K562 (cell line): ENCODE data around the gene TBC1D1. TPM values are rescaled to one million over a fixed set of nuclear protein-coding genes. Genes with fewer than 3 reads are reported as not detected.

Experiments used
- ARNT ChIP-seq, 2 experiments: fragments of 450-650 bp; IDR thresholded peaks; 2 replicates each; pipeline ENCODE4 v1.6.1; 2016; ENCODE audit warnings: mild to moderate bottlenecking in 1 of 2
- CAMTA2 ChIP-seq: fragments of 250-450 bp; sonication (Bioruptor Pico); conservative IDR thresholded peaks from 2 replicates; pipeline ENCODE4 v1.5.1; 2022
- FUS ChIP-seq: fragments of 200-400 bp; formaldehyde crosslinking; optimal IDR thresholded peaks from 2 replicates; pipeline ENCODE3; 2017; ENCODE audit warnings: low read depth, low read length
- JUN ChIP-seq, 2 experiments: sonication (generic) in 1 of 2; formaldehyde crosslinking in 1 of 2; IDR thresholded peaks; 2 replicates each; pipeline versions ENCODE4 v1.6.1 to v1.8.0; 2012 to 2022; ENCODE audit warnings: borderline replicate concordance in 2 of 2, mild to moderate bottlenecking in 2 of 2, improper control_type of control experiment in 1 of 2, low read depth in 1 of 2, low read length in 1 of 2, missing genetic modification reagents in 1 of 2
- KLF13 ChIP-seq: fragments of 450-650 bp; IDR thresholded peaks from 2 replicates; pipeline ENCODE4 v1.6.1; 2016; ENCODE audit warnings: missing genetic modification characterization, low read depth, mild to moderate bottlenecking, missing compliant biosample characterization, moderate library complexity, borderline replicate concordance
- NR2F6 ChIP-seq: fragments of 450-650 bp; formaldehyde crosslinking; IDR thresholded peaks from 2 replicates; pipeline ENCODE4 v1.4.0; 2020; ENCODE audit warnings: mild to moderate bottlenecking
- PHF8 ChIP-seq: fragments of 200-600 bp; sonication (generic); IDR thresholded peaks from 2 replicates; pipeline ENCODE4 v1.6.1; 2012; ENCODE audit warnings: mixed run types, mild to moderate bottlenecking, inconsistent platforms, low read length, moderate library complexity, borderline replicate concordance
- SPI1 ChIP-seq: IDR thresholded peaks from 2 replicates; pipeline ENCODE4 v1.6.1; 2011; ENCODE audit warnings: low read depth, low read length, control low read depth, borderline replicate concordance
- ZNF253 ChIP-seq: fragments of 250-450 bp; sonication (Bioruptor Pico); conservative IDR thresholded peaks from 2 replicates; pipeline ENCODE4 v1.6.1; 2021; ENCODE audit warnings: mild to moderate bottlenecking
- ZNF3 ChIP-seq: fragments of 250-450 bp; sonication (Bioruptor Pico); IDR thresholded peaks from 2 replicates; pipeline ENCODE4 v1.5.0; 2021; ENCODE audit warnings: mild to moderate bottlenecking, moderate library complexity
- ZNF583 ChIP-seq: fragments of 250-450 bp; sonication (Bioruptor Pico); IDR thresholded peaks from 2 replicates; pipeline ENCODE4 v1.4.0; 2020
- polyA plus RNA-seq, 8 experiments: library from polyadenylated mRNA; depleted of rRNA in 4 of 8; stranded (reverse) in 5 of 8; unstranded in 3 of 8; fragments of >200 nt; fragmentation: Nextera tagmentation in 2 of 8; fragmentation: Illumina TruSeq in 1 of 8; extraction: Ambion mirVana in 2 of 8; extraction: Trizol in 1 of 8; gene quantifications; 2 replicates each; pipeline versions ENCODE4 v1.2.1 to v1.2.3, GENCODE V29; 2011 to 2014; ENCODE audit warnings: inconsistent platforms in 1 of 8, missing spikeins in 1 of 8
- total RNA-seq, 7 experiments: library from RNA; depleted of rRNA in 6 of 7; stranded (reverse); fragments of >200 nt in 6 of 7; fragmentation: Illumina TruSeq in 2 of 7; extraction: Trizol in 2 of 7; gene quantifications; 2 replicates each; pipeline versions ENCODE4 v1.2.1 to v1.2.3, GENCODE V29; 2011 to 2021; ENCODE audit warnings: low replicate concordance in 1 of 7
- TF ChIP-seq, protein P1 (sequence below), 3 experiments: fragments of 200-800 bp in 1 of 3; fragments of 250-450 bp in 1 of 3; fragments of 450-650 bp in 1 of 3; sonication (Bioruptor Pico) in 1 of 3; sonication (Bioruptor generic) in 1 of 3; formaldehyde crosslinking in 1 of 3; IDR thresholded peaks; 2 replicates each; pipeline versions ENCODE4 v1.6.1 to v1.8.0; 2016 to 2022; ENCODE audit warnings: mild to moderate bottlenecking in 2 of 3, missing genetic modification characterization in 2 of 3, missing compliant biosample characterization in 1 of 3, moderate library complexity in 1 of 3
- TF ChIP-seq, protein P2 (sequence below): fragments of 450-650 bp; IDR thresholded peaks from 2 replicates; pipeline ENCODE4 v1.6.1; 2017; ENCODE audit warnings: mild to moderate bottlenecking, moderate library complexity

The TBC1D1 gene
- total and polyA plus RNA-seq, 9 of the 15 experiments (the other 6 are each of a cell fraction or from before 2014, with no cell fraction given), result 0.59 to 14.2 (median 8.8) TPM

DNA sequence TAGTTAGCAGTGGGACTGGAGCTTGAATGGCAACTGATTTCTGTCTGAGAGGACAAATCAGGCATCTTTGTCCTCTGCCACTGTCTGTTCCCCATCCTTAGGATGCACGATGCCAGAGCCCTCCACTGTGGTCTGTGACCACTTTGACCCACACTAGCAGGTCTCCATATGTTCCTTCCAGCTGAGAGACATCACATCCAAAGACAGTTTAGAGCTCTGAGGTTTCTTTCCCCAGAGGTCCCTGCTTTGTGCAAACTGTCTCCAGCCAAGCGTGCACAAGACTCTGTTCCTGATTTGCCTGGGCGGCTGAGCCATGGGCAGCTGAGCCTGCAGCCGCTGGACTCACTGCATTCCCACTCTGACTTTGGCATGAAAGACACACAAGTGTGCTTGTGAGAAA, 167.3 kb downstream of the TBC1D1 start (continued):
- TF ChIP-seq, protein P1, sequence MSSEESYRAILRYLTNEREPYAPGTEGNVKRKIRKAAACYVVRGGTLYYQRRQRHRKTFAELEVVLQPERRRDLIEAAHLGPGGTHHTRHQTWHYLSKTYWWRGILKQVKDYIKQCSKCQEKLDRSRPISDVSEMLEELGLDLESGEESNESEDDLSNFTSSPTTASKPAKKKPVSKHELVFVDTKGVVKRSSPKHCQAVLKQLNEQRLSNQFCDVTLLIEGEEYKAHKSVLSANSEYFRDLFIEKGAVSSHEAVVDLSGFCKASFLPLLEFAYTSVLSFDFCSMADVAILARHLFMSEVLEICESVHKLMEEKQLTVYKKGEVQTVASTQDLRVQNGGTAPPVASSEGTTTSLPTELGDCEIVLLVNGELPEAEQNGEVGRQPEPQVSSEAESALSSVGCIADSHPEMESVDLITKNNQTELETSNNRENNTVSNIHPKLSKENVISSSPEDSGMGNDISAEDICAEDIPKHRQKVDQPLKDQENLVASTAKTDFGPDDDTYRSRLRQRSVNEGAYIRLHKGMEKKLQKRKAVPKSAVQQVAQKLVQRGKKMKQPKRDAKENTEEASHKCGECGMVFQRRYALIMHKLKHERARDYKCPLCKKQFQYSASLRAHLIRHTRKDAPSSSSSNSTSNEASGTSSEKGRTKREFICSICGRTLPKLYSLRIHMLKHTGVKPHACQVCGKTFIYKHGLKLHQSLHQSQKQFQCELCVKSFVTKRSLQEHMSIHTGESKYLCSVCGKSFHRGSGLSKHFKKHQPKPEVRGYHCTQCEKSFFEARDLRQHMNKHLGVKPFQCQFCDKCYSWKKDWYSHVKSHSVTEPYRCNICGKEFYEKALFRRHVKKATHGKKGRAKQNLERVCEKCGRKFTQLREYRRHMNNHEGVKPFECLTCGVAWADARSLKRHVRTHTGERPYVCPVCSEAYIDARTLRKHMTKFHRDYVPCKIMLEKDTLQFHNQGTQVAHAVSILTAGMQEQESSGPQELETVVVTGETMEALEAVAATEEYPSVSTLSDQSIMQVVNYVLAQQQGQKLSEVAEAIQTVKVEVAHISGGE (CRISPR knock-in tag; IDR thresholded peaks at IDR 0.05), result no peak
- TF ChIP-seq NR2F6 (CRISPR knock-in tag) (no peak), ZNF253 (CRISPR knock-in tag) (no peak), JUN (IDR thresholded peaks at IDR 0.05; ENCODE audit: borderline replicate concordance, low read depth, low read length) (no peak), JUN (CRISPR knock-in tag; IDR thresholded peaks at IDR 0.05; ENCODE audit: borderline replicate concordance) (no peak), PHF8 (no peak), KLF13 (tag) (no peak), ZNF3 (CRISPR knock-in tag) (no peak), FUS (no peak), ARNT (IDR thresholded peaks at IDR 0.05) (no peak), CAMTA2 (CRISPR knock-in tag) (no peak), SPI1 (no peak), ZNF583 (CRISPR knock-in tag) (no peak)
- TF ChIP-seq, protein P2, sequence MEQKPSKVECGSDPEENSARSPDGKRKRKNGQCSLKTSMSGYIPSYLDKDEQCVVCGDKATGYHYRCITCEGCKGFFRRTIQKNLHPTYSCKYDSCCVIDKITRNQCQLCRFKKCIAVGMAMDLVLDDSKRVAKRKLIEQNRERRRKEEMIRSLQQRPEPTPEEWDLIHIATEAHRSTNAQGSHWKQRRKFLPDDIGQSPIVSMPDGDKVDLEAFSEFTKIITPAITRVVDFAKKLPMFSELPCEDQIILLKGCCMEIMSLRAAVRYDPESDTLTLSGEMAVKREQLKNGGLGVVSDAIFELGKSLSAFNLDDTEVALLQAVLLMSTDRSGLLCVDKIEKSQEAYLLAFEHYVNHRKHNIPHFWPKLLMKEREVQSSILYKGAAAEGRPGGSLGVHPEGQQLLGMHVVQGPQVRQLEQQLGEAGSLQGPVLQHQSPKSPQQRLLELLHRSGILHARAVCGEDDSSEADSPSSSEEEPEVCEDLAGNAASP, result no peak
